PFSK-1 (cell line): ENCODE measurements around the gene PRRT2.

Experiments
- FOXP2 ChIP-seq: optimal IDR thresholded peaks from 2 replicates; pipeline ENCODE3; 2011; ENCODE audit warnings: borderline replicate concordance, control low read depth, inconsistent platforms; ENCODE audit not compliant: insufficient read depth; ENCODE audit errors: extremely low read length, extremely low read depth
- POLR2AphosphoS5 ChIP-seq: IDR thresholded peaks from 2 replicates; pipeline ENCODE4 v1.6.1; 2012; ENCODE audit warnings: low read depth, mild to moderate bottlenecking, control low read depth, low read length, moderate library complexity
- REST ChIP-seq, 2 experiments: IDR thresholded peaks; 2 replicates each; pipeline versions ENCODE4 v1.6.1 to v1.8.0; 2011 to 2012; ENCODE audit warnings: low read depth in 2 of 2, low read length in 2 of 2, control low read depth in 1 of 2, inconsistent platforms in 1 of 2, mild to moderate bottlenecking in 1 of 2, moderate library complexity in 1 of 2; ENCODE audit not compliant: insufficient read depth in 1 of 2
- SIN3A ChIP-seq: IDR thresholded peaks from 2 replicates; pipeline ENCODE4 v1.6.1; 2012; ENCODE audit warnings: mild to moderate bottlenecking, low read length, moderate library complexity, borderline replicate concordance; ENCODE audit not compliant: insufficient read depth
- TAF1 ChIP-seq: IDR thresholded peaks from 2 replicates; pipeline ENCODE4 v1.6.1; 2012; ENCODE audit warnings: low read length, control low read depth, borderline replicate concordance; ENCODE audit not compliant: insufficient read depth

Gene PRRT2

GRCh38 chr16:29858974-29859373 is 47.0 kb downstream of the PRRT2 start:
- TF ChIP-seq POLR2AphosphoS5, result no peak
- no peak for TF ChIP-seq SIN3A
- TF ChIP-seq TAF1, result no peak
- TF ChIP-seq FOXP2, result no peak
- TF ChIP-seq REST (IDR thresholded peaks at IDR 0.05; ENCODE audit: insufficient read depth in 1 of 2, low read depth in 2 of 2, low read length in 2 of 2), result no peak

GRCh38 chr16:29860218-29860617 is 48.2 kb downstream of the PRRT2 start:
- TF ChIP-seq REST (IDR thresholded peaks at IDR 0.05; ENCODE audit: insufficient read depth in 1 of 2, low read depth in 2 of 2, low read length in 2 of 2), result no peak
- TF ChIP-seq POLR2AphosphoS5, result no peak
- no peak for TF ChIP-seq SIN3A
- no peak for TF ChIP-seq TAF1
- no peak for TF ChIP-seq FOXP2

- TF ChIP-seq SIN3A (no peak), TAF1 (no peak), REST (IDR thresholded peaks at IDR 0.05; ENCODE audit: insufficient read depth in 1 of 2, low read depth in 2 of 2, low read length in 2 of 2) (no peak), POLR2AphosphoS5 (no peak), FOXP2 (no peak)
These were observed 50.4 kb downstream of the PRRT2 start for GRCh38 chr16:29862383-29862883.

- peak; percentile 64 for TF ChIP-seq FOXP2
- TF ChIP-seq TAF1, result 0 out of 2 replicates have a peak, but pooled peaks have one; percentile 55
- no peak for TF ChIP-seq REST (IDR thresholded peaks at IDR 0.05; ENCODE audit: insufficient read depth in 1 of 2, low read depth in 2 of 2, low read length in 2 of 2)
- peak; percentile 54 for TF ChIP-seq POLR2AphosphoS5
- TF ChIP-seq SIN3A, result peak; percentile 93; the same call in 1 of the 2 replicates
These were observed 51.1 kb downstream of the PRRT2 start, which contains the start of gene CDIPT for GRCh38 chr16:29862884-29863668. TSS of gene CDIPT (minus strand) at chr16:29863226. CDS start at chr16:29862857, 369 bp downstream.
